ENCODE results near the gene CD300E.
"Not testable (repeated sequence)": the region's sequence is repeated elsewhere in the genome, so short reads cannot be mapped to it uniquely, and the experiment has no call there.

Gene CD300E

DNA sequence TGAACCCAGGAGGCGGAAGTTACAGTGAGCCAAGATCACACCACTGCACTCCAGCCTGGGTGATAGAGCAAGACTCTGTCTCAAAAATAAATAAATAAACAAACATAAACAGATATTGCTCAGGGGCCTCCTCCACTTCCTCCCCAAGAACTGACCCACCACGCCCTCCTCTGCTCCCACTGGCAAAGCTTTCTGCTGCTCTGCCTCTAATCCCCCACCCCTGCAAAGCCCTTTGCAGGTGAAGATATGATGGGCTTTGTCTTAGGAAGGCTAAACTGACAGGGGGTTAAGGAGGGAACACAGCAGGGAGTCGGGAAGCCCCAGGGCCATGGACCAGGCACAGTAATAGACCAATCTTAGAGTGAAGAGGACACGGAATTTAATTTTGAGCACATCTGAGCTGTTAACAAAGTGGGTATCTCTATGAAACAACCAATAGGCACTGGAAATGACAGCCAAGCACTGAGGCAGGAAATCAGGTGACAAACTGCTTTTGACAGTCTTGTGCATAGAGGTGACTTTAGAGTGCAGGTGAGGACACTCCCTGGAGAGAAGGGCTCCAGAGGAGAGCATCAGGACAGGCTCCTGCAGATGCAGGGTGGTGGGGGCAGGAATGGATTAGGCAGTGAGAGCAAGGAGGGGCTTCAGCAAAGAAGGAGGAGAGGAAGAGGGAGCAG, 25.1 kb downstream of the CD300E start:
- DNase-seq: no peak

- DNase-seq: no peak
Observed at GRCh38 chr17:74597069-74597790, 26.3 kb downstream of the CD300E start.

GRCh38 chr17:74595037-74595750, 28.3 kb downstream of the CD300E start:
- no peak for DNase-seq

DNA sequence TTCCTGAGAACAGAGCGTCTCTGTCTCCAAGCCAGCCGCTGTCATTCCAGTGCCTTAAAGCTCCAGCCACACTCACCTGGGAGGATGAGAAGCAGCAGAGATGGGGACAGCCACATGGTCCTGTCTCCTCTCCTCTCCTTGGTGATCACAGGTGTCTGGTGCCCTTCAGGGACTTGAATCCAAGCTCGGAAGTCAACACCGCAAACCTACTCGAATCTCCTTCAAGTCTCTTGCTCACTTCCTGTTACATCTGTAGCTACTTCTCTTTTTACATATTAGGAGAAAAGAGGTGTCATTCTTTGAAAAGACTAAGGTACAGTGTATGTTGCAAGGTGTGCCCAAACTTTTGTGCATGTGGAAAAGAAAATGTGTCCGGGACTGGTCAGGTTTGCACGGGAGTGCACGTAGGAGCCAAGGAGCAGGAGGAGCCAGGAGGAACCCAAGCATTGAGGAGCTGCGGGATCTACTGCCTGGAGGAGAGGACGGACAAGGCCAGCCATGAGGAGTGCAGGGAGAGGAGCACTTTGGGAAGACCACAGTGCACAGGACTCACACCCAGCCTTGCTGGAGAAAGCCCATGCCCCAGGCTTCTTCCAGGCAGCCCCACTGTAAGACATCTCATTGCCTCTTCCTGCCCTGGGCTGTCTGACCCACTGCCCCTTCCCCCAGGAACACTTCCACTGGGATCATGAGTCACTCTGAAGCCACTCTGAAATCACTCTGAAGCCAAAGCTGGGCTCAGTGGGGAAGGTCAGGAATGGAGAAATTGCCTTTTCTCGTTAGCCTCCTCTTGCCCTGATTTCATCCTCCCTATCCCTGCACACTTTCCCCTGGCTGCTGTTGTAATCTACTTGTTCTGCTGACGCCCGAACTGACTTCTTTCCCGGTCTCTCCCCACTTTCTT, 31.2 kb downstream of the CD300E start, which contains the start of gene CD300LD:
CD300LD (minus strand) TSS at position 197 of the 904 bp plus-strand sequence; CDS start at position 116, 81 bp downstream.
- peak in 1 of 5 experiments; percentile 11 for DNase-seq

GRCh38 chr17:74591503-74591902, 32.0 kb downstream of the CD300E start:
- no peak for DNase-seq

DNA sequence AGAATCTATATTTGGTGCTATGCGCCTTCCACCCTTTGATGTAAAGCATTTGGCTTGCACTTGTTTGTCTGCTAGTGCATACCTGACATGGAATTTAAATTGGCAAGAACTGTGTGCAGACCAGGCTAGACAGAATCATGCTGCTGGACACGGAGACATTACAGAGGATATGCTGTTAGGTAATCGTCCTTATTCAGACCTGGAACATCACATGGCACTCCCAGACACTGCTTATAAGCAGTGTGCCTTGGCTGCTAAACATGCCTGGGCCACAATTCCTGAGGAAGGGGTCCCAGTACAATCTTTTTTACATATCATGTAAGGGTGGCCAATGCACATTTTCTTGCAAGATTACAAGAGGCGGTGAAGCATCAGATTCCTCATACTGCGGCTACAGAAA, 37.8 kb downstream of the CD300E start:
- no peak for DNase-seq

- no peak for DNase-seq
Observed at GRCh38 chr17:74584292-74585060, 39.1 kb downstream of the CD300E start.

GRCh38 chr17:74582633-74583032, 40.9 kb downstream of the CD300E start:
- DNase-seq: no peak

DNA sequence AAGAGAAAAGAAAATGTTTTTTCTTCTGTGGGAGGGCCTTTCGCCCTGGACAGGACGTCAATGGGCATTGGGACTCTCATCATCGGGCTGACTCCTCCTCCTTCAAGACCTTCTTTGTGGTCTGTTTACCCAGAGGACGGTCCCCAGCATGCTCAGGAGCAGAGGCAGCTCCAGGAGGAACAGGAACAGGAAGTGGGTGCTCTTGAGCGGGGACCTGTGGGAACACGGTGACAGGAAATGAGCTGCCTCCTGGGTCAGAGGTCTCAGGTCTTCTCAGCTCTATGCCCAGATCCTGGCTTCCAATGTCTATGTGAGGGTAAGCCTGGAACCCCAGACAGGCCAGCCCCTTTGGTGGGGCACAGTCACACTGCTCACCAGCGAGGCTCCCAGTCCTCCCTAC, 43.6 kb downstream of the CD300E start:
- no peak for DNase-seq

DNA sequence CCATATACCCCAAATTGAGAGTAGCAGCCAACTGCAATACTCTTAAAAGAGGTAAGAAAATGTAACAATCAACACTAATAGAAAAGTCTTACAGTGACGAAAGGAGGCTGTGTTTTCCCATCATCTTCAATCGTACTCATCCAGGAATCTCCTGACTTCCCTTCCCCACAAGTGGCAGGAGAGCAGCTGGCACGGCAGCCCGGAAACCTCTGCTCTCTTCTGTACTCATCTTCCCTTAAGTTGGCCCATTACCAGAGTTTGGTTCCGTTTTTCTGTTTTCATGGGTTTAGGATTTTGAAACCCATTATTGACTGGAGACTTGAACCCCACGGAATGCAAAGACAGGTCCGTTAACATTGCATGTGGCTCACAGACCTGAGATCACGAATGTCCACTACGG, 44.6 kb downstream of the CD300E start:
- no peak for DNase-seq

GRCh38 chr17:74574489-74575142, 48.9 kb downstream of the CD300E start:
- no peak for DNase-seq

- not testable (repeated sequence) for DNase-seq
Observed at GRCh38 chr17:74573635-74574034, 49.9 kb downstream of the CD300E start.

- no peak for DNase-seq
Observed at GRCh38 chr17:74573169-74573568, 50.4 kb downstream of the CD300E start.

DNA sequence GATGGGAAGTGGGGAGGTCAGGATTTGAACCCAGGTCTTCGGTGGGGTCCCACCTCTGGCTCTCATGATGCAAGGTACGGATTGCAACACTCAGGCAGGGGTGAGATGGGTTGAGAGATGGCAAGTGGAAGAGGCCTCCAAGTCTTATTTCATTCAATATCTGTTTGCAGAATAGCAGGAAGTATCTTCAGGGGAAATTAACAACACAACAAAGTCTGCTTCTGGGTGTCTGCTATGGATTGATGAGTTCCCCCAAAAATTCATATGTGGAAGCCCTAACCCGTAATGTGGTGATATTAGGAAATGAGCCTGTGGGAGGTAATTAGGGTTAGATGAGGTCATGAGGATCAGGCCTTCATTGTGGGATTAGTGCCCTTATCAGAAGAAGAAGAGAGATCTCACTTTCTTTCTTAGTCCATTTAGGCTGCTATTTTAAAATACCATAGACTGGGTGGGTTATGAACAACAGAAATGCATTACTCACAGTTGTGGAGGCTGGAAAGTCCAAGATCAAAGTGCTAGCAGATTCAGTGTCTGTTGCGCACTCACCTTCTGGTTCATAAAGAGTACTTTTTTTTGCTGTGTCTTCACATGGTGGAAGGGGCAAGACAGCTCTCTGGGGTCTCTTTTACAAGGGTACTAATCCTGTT, 51.8 kb downstream of the CD300E start:
- no peak for DNase-seq

DNA sequence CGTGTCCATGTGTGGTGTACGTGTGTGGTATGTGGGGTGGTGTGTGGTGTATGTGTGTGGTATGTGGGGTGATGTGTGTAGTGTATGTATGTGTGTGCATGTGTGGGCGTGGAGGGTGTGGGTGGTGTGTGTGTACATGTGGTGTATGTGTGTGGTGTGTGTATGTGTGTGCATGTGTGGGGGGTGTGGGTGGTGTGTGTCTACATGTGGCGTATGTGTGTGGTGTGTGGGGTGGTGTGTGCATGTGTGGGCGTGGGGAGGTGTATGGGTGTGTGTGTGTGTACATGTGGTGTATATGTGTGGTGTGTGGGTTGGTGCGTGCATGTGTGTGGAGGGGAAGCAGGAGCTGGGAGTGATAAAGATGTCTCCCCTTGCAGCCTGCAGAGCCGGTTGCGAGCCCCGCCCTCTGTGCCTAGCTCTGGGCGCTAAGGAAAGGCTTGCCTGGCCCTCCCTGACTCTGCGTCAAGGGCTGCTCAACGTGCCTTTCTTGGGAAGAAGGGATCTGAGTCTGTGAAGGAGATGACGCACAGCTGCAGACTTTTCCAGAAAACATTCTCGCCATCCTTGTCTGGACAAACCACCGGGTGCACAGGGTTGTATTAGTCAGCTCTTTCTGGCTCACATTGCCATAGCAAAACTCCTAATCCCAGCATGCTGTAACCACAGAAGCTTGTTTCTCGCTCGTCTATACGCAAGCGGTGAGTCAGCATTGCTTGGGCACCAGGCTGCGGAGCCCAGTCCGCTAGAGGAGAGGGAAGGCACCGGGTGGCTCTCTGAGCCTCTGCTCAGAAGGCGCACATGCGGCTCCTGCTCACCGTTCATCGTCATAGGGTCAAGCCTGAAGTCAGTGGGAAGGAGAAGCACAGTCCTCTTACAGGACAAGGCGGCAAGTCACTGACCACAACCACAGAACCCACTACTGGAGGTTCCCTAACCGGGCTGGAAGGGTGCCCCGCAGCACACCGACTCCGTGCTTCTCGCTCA, 54.2 kb downstream of the CD300E start:
- DNase-seq: no peak

GRCh38 chr17:74568106-74568873, 55.2 kb downstream of the CD300E start:
- no peak for DNase-seq

DNA sequence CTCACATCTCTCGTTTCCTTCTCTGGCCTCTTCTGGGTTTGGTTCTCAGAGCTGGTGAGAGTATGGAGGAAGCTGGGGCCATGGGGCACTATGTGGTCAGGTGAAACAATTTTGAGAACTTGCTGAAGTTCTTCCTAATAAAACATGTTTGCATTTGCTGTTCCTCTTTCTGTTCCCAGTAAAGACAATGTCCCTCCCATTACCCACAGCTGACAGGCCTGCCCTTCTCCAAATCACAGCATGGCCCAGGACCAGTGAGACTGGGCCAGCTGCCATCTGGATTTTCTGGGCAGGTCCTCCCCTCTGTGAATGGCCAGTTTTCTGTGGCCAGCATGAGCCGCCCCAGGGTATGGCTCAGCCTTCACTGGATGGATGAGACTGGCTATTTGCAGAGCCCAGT, 56.1 kb downstream of the CD300E start, which contains the start of gene CD300H:
CD300H (minus strand) TSS at position 113 of the 400 bp plus-strand sequence.
- no peak for DNase-seq

DNA sequence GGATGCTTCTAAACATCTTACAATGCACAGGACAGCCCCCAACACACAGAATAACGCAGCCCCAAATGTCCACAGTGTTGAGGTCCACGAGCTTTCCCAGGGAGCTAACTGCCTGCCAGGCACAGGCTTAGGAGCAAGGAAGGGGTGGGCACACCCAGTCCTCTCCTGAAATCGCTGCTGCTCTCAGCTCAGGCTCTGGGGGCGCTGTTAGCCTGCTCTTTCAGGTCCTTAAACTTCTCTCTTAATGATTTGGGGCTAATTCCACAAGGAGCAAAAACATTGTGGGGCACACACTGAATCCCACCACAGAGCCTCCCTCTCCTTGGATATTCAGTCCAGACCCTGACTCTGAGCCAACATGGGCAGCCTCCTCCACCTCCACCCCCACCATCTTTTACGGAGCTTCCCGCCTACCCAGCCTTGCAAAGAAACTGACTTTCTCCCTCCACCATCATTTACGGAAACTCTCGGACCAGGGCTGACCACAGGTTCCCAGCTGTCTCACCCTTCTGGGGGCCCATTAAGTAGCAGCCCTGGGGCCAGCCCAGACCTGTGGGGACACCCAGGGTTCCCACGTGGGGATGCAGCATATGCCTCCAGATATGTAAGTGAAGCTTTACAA, 57.3 kb downstream of the CD300E start:
- DNase-seq: peak in 1 of 5 experiments; percentile 27
